GM19328 (cell line): ENCODE data around the gene ITGAD.
"Not testable (repeated sequence)": the region's sequence is repeated elsewhere in the genome, so short reads cannot be mapped to it uniquely, and the experiment has no call there.

Experiments used
- ATAC-seq: cut with Tn5 transposase; IDR thresholded peaks from one replicate; pipeline ENCODE4 v1.9.1; 2021; ENCODE audit warnings: mild to moderate bottlenecking, moderate library complexity; ENCODE audit not compliant: unreplicated experiment

ITGAD gene

DNA sequence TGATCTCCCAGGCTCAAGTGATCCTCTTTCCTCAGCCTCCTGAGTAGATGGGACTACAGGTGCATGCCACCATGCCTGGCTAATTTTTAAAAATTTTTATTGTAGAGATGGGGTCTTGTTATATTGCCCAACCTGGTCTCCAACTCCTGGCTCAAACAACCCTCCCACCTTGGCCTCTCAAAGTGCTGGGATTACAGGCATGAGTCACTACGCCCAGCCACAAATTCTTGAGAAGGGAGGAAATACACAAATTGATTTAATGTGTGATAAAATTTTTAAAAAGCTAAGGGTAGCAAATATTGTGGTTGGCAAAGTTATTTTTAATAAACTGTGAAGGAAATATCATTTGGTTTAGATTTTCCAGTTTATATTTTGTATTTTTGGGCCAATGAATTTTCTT is 9.6 kb downstream of the ITGAD start:
- ATAC-seq: no peak

DNA sequence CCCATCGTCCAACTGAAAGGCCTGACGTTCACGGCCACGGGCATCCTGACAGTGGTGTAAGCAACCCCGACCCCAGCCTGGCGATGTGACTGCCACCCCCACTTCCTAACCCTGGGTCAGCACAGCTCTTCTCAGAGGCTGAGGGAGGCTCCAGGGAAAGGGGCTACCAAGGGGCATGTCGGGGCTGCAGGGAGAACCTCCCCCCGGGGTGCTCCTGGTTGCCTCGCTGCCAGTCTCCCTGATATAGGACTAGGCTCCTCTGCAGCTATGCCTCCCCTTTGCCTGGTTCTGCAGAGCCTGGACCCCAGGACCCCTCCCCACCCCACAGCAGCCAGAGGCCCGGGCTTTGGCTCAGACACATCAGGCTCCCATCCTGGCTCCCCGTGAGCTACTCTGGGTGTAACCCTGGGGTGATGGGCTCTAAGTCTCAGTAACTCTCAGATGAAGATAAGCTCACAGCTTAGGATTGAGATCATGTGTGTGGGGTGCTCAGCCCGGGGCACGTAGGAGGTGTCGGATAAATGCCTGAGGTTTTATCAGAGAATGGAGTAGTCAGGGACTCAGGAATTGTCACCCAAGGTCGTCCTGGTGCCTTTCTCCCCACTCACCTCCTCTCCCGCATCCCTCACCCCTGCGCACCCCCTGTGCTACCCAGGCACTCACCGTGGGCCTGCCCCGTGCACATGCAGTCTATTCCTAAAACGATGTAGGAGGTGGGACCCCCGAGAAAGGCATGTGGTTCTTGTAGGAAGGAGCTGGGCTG is 10.6 kb downstream of the ITGAD start:
- no peak for ATAC-seq

GRCh38 chr16:31404353-31405064 is 11.4 kb downstream of the ITGAD start:
- ATAC-seq: no peak

DNA sequence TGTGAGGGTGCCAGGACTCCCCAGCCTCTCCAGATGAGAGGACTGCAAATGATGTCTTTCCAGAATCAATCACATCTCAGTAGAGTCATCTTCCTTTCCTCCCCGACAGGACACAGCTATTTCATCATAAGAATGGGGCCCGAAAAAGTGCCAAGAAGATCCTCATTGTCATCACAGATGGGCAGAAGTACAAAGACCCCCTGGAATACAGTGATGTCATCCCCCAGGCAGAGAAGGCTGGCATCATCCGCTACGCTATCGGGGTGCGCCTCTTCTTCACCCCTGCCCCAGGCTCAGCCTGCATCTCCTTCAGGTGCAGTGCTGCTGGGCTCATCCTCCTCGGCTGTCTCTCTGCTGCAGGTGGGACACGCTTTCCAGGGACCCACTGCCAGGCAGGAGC is 14.3 kb downstream of the ITGAD start:
- ATAC-seq: no peak

DNA sequence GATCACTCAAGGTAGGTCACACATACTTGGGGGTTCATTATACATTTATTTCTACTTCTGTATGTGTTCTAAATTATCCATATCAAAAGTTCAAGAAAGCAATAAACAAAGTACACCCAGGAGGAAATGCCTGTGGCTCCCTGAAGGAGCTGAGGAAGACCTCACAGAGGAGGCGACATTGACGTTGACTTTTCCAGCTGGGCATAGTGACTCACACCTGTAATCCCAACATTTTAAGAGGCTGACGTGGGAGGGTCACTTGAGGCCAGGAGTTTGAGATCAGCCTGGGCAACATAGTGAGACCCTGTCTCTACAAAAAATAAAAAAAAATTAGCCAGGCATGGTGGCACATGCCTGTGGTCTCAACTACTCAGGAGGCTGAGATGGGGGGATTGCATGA is 16.3 kb downstream of the ITGAD start:
- no peak for ATAC-seq

- ATAC-seq: no peak
These were observed 16.9 kb downstream of the ITGAD start for GRCh38 chr16:31410082-31410481.

- ATAC-seq: no peak
These were observed 18.1 kb downstream of the ITGAD start for GRCh38 chr16:31411024-31411844.

GRCh38 chr16:31412750-31413149 is 19.6 kb downstream of the ITGAD start:
- ATAC-seq: no peak

- no peak for ATAC-seq
These were observed 20.2 kb downstream of the ITGAD start for GRCh38 chr16:31413381-31413780.

DNA sequence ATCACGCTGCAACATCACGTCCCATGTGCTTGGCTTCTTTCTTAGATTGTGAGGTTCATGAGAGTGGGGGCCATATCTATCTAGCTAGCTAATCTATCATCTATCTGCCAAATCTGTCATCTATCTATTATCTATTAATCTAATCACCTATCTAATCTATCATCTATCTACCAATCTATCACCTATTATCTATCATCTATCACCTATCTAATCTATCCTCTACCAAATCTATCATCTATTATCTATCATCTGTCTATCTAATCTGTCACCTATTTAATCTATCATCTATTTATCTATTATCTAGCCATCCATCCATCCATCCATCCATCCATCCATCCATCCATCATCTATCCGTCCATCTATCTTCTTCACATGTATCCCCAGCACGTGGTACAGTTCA is 20.8 kb downstream of the ITGAD start:
- no peak for ATAC-seq

GRCh38 chr16:31414706-31415105 is 21.6 kb downstream of the ITGAD start:
- ATAC-seq: no peak

- ATAC-seq: no peak
These were observed 23.2 kb downstream of the ITGAD start for GRCh38 chr16:31416371-31416770.

DNA sequence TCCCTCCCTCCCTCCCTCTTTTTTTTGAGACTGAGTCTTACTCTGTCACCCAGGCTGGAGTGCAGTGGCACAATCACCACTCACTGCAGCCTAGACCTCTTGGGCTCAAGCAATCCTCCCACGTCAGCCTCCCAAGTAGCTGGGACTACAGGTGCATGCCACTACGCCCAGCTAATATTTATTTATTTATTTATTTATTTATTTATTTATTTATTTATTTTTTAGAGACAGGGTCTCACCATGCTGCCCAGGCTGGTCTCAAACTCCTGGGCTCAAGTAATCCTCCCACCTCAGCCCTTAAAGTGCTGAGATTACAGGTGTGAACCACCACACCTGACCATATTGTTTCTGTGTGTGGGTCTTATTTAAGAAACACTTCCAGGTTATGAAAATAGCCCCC is 23.9 kb downstream of the ITGAD start:
- ATAC-seq: not testable (repeated sequence)

- ATAC-seq: no peak
These were observed 24.8 kb downstream of the ITGAD start for GRCh38 chr16:31417916-31418315.

GRCh38 chr16:31420037-31420436 is 26.9 kb downstream of the ITGAD start:
- no peak for ATAC-seq

GRCh38 chr16:31421587-31421986 is 28.5 kb downstream of the ITGAD start:
- no peak for ATAC-seq

DNA sequence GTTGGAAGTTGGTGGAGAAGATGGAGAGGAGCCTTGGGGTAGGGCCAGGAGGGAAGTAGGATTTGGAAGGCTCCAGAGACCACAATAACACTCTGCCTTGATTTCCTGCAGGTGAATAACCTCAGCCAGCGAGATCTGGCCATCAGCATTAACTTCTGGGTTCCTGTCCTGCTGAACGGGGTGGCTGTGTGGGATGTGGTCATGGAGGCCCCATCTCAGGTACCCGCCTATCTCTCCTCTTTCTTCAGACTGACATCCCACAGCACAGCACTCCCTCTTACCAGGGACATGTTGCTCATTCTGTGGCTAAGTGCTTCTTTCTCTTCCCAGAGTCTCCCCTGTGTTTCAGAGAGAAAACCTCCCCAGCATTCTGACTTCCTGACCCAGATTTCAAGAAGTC is 30.1 kb downstream of the ITGAD start:
- ATAC-seq: no peak

- no peak for ATAC-seq
These were observed 30.7 kb downstream of the ITGAD start for GRCh38 chr16:31423801-31424200.

DNA sequence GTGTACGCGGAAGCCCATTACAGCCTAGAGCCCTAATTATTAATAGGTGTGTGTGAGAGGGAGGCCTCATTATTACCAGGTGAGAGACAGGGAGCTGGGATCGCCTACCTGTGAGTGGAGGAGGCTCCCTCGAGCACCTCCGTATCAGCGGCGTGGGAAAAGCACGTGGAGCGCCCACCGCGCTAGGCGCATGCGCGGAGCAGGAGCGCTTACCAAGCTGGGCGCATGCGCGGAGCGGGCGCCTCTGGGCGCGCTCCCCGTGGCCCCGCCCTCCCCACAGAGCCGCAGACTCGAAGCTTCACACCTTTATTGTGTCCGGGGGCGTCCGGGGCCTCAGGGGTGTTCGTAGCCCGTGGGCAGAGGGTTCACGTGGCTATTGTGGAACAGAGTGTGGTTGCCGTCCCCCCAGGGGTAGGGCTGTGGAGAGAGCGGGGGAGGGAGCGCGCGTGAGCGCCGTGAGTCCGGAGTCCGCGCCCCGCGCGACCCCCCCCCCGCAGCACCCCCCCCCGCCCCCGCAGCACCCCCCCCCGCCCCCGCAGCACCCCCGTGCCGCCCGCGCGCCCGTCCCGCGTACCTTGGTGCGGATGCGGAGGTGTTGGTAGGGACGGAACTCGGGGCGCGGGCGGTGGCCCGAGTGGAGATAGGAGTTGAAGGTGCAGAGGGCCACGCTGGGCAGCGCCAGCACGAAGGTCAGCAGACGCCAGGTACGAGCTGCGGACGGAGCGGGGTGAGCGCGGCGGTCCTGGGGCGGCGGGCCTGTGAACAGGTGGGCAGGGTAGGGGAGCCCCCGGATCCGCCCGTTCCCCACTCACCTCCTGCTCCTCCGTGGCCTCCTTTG is 34.5 kb downstream of the ITGAD start:
- ATAC-seq: no peak

- ATAC-seq: no peak
These were observed 35.1 kb downstream of the ITGAD start, which contains the start of gene COX6A2 for GRCh38 chr16:31428279-31428597. Gene COX6A2 (minus strand): TSS chr16:31428360. CDS start chr16:31428325, 35 bp downstream.
